ENCODE measurements around the gene KRTAP5-10.
A peak's percentile ranks its signal among the peaks of the same experiment; 100 is the strongest.
"Not testable (repeated sequence)": the region's sequence is repeated elsewhere in the genome, so short reads cannot be mapped to it uniquely, and the experiment has no call there.

The KRTAP5-10 gene

GRCh38 chr11:71589546-71589920, 24.2 kb downstream of the KRTAP5-10 start:
- Mint-ChIP-seq H3K4me1 (peaks cover 21% of the 10 kb centered on the region), H3K27me3 (ENCODE audit: low read depth, poor library complexity) (peaks cover 25% of the 10 kb centered on the region)
- not testable (repeated sequence) for H3K9me3 Mint-ChIP-seq; DNase-seq; H3K4me3 Mint-ChIP-seq; H3K36me3 Mint-ChIP-seq (ENCODE audit: low read depth); H3K27ac Mint-ChIP-seq

DNA sequence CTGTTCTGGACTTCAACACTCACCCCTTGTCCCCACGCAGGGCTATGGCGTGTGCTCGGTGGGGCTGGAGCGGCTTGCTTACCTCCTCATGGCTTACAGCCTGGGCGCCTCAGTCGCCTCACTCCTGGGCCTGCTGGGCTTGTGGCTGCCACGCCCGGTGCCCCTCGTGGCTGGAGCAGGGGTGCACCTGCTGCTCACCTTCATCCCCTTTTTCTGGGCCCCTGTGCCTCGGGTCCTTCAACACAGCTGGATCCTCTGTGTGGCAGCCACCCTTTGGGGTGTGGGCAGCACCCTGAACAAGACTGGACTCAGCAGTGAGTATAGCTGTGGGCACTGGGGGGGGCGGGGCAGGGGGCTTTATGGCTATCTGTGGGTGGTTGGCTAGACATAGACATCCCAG, 37.9 kb downstream of the KRTAP5-10 start:
- H3K9me3 Mint-ChIP-seq; H3K27ac Mint-ChIP-seq; H3K36me3 Mint-ChIP-seq (ENCODE audit: low read depth); DNase-seq; H3K4me1 Mint-ChIP-seq; H3K4me3 Mint-ChIP-seq: not testable (repeated sequence)
- H3K27me3 Mint-ChIP-seq (ENCODE audit: low read depth, poor library complexity), result peaks cover 69% of the 10 kb centered on the region

GRCh38 chr11:71604798-71605488, 39.6 kb downstream of the KRTAP5-10 start:
- peak; percentile 58 for TF ChIP-seq CTCF (IDR thresholded peaks at IDR 0.05)
- not testable (repeated sequence) for H3K9me3 Mint-ChIP-seq

GRCh38 chr11:71606853-71607519, 41.6 kb downstream of the KRTAP5-10 start:
- H3K4me1 Mint-ChIP-seq; H3K36me3 Mint-ChIP-seq (ENCODE audit: low read depth); H3K9me3 Mint-ChIP-seq: not testable (repeated sequence)
- H3K4me3 Mint-ChIP-seq, result peak overlapping the region; percentile 75
- peak overlapping the region; percentile 64 for H3K27ac Mint-ChIP-seq
- peak; percentile 20 for DNase-seq
- H3K27me3 Mint-ChIP-seq (ENCODE audit: low read depth, poor library complexity), result peaks cover 79% of the 10 kb centered on the region

More at GRCh38 chr11:71604798-71605488, 39.6 kb downstream of the KRTAP5-10 start:
- H3K27me3 Mint-ChIP-seq (ENCODE audit: low read depth, poor library complexity), result peaks cover 79% of the 10 kb centered on the region
- H3K27ac Mint-ChIP-seq; H3K4me3 Mint-ChIP-seq; H3K4me1 Mint-ChIP-seq; H3K36me3 Mint-ChIP-seq (ENCODE audit: low read depth): not testable (repeated sequence)
- DNase-seq, result peak; percentile 37

DNA sequence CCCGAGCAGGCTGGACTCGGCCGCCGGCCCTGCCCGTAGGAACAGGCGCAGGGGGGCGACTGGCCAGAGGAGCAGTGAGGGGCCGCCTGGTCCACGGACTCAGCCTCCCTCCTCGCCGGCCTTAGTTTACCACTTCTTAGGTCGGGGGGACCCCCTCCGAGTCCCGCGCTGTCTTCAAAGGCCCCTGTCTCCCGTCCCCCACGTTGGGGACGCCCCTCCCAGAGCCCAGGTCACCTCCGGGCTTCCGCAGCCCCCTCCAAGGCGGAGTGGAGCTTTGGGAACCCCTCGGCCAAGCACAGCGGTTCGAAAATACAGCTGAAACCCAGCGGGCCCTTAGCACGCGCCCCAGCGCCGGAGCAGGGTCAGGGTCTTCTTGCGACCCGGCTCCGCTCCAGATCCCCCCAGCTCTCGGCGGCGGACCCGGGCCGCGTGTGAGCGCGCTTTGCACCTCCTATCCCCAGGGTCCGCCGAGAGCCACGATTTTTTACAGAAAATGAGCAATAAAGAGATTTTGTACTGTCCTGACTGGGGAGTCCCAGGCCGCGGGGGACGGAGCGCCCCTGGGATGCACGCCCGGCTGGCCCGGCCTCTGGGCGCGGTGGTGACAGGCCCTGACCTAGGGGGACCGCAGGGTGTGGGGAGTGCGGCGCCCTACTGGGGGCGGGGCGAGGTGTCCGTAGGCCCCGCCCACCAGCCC, 42.3 kb downstream of the KRTAP5-10 start:
- not testable (repeated sequence) for H3K9me3 Mint-ChIP-seq; H3K36me3 Mint-ChIP-seq (ENCODE audit: low read depth); H3K4me1 Mint-ChIP-seq; H3K27ac Mint-ChIP-seq
- H3K27me3 Mint-ChIP-seq (ENCODE audit: low read depth, poor library complexity), result peaks cover 80% of the 10 kb centered on the region
- peak overlapping the region; percentile 77 for H3K4me3 Mint-ChIP-seq
- DNase-seq, result peak; percentile 44

- not testable (repeated sequence) for H3K9me3 Mint-ChIP-seq; DNase-seq; H3K4me1 Mint-ChIP-seq; H3K4me3 Mint-ChIP-seq; H3K27ac Mint-ChIP-seq; H3K36me3 Mint-ChIP-seq (ENCODE audit: low read depth)
- peaks cover 84% of the 10 kb centered on the region for H3K27me3 Mint-ChIP-seq (ENCODE audit: low read depth, poor library complexity)
These were observed 42.9 kb downstream of the KRTAP5-10 start for GRCh38 chr11:71608272-71608671.

GRCh38 chr11:71611218-71611910, 46.0 kb downstream of the KRTAP5-10 start:
- not testable (repeated sequence) for H3K4me3 Mint-ChIP-seq; H3K4me1 Mint-ChIP-seq; DNase-seq; H3K27ac Mint-ChIP-seq; H3K36me3 Mint-ChIP-seq (ENCODE audit: low read depth); H3K9me3 Mint-ChIP-seq
- H3K27me3 Mint-ChIP-seq (ENCODE audit: low read depth, poor library complexity), result peaks cover 75% of the 10 kb centered on the region

DNA sequence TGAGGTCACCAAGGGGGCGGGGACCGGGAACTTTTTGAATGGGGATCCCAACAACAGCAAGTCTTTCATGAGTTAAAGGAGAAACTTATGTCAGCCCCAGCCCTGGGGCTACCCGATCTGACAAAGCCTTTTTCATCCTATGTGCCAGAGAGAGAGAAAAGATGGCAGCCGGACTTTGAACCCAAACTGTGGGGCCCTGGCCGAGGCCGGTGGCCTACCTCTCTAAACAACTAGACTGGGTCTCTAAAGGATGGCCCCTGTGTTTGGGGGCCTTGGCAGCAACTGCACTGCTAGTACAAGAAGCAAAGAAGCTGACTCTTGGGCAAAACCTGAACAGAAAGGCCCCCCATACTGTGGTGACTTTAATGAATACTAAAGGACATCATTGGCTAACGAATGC, 48.6 kb downstream of the KRTAP5-10 start:
- not testable (repeated sequence) for H3K9me3 Mint-ChIP-seq; H3K36me3 Mint-ChIP-seq (ENCODE audit: low read depth); H3K4me3 Mint-ChIP-seq; H3K27ac Mint-ChIP-seq; DNase-seq; H3K4me1 Mint-ChIP-seq
- H3K27me3 Mint-ChIP-seq (ENCODE audit: low read depth, poor library complexity), result peaks cover 55% of the 10 kb centered on the region

DNA sequence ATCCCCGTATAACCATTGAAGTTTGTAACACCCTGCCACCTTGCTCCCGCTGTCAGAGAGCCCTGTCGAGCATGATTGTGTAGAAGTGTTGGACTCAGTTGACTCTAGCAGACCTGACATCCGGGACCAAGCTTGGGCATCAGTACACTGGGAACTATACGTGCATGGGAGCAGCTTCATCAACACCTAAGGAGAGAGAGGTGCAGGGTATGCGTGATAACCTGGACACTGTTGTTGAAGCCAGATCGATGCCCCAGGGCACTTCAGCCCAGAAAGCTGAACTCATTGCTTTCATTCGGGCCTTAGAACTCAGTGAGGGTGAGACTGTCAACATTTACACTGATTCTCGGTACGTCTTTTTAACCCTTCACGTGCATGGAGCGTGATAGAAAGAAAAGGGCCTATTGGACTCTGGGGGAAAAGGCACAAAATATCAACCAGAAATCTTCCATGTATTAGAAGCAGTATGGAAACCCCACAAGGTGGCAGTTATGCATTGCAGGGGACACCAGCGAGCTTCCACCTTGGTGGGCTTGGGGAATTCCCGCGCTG, 49.1 kb downstream of the KRTAP5-10 start:
- H3K4me1 Mint-ChIP-seq; H3K36me3 Mint-ChIP-seq (ENCODE audit: low read depth); H3K4me3 Mint-ChIP-seq; DNase-seq; H3K27ac Mint-ChIP-seq; H3K9me3 Mint-ChIP-seq: not testable (repeated sequence)
- peaks cover 54% of the 10 kb centered on the region for H3K27me3 Mint-ChIP-seq (ENCODE audit: low read depth, poor library complexity)

GRCh38 chr11:71615003-71615402, 49.6 kb downstream of the KRTAP5-10 start:
- H3K4me1 Mint-ChIP-seq; H3K9me3 Mint-ChIP-seq; H3K4me3 Mint-ChIP-seq; H3K36me3 Mint-ChIP-seq (ENCODE audit: low read depth); H3K27ac Mint-ChIP-seq; DNase-seq: not testable (repeated sequence)
- H3K27me3 Mint-ChIP-seq (ENCODE audit: low read depth, poor library complexity), result peaks cover 48% of the 10 kb centered on the region

Data from nephron progenitor cell (in vitro differentiated cells).